DND-41 (cell line): ENCODE measurements around the gene ENTREP1.

ENCODE experiments used
- ATAC-seq: fragments of 200-7000 bp; cut with Tn5 transposase; 3 replicates; pipeline ENCODE4 v1.9.1; 2021; ENCODE audit warnings: low read depth; ENCODE audit not compliant: insufficient read depth
- DNase-seq: peaks from one replicate; pipeline ENCODE4 v3.0.0-alpha.2; 2020
- H2AFZ ChIP-seq: 2 replicates; pipeline ENCODE4 v1.6.0; 2012; ENCODE audit warnings: low read depth, low read length
- H3K27ac ChIP-seq: 2 replicates; pipeline ENCODE4 v1.5.1; 2012; ENCODE audit warnings: low read length, inconsistent platforms
- H3K27me3 ChIP-seq: fragments of 200-600 bp; sonication (generic); 2 replicates; pipeline ENCODE4 v1.6.0; 2012; ENCODE audit warnings: low read length, mild to moderate bottlenecking, inconsistent platforms; ENCODE audit not compliant: insufficient read depth, poor library complexity
- H3K36me3 ChIP-seq: 2 replicates; pipeline ENCODE4 v1.5.1; 2012; ENCODE audit warnings: low read length, inconsistent platforms; ENCODE audit not compliant: insufficient read depth
- H3K4me1 ChIP-seq: 2 replicates; pipeline ENCODE4 v1.5.1; 2012; ENCODE audit warnings: mild to moderate bottlenecking, low read length; ENCODE audit not compliant: insufficient read depth
- H3K4me2 ChIP-seq: 2 replicates; pipeline ENCODE4 v1.6.0; 2012; ENCODE audit warnings: mild to moderate bottlenecking, moderate library complexity, low read length, inconsistent platforms; ENCODE audit not compliant: insufficient read depth
- H3K4me3 ChIP-seq, 2 experiments: fragments of 200-600 bp in 1 of 2; shearing (Covaris generic) in 1 of 2; 2 replicates each; pipeline ENCODE4 v1.5.1; 2012 to 2016; ENCODE audit warnings: inconsistent platforms in 2 of 2, low read length in 2 of 2, mild to moderate bottlenecking in 2 of 2, low read depth in 1 of 2, moderate library complexity in 1 of 2
- H3K79me2 ChIP-seq: 2 replicates; pipeline ENCODE4 v1.6.0; 2012; ENCODE audit warnings: low read length, inconsistent platforms; ENCODE audit not compliant: insufficient read depth
- H3K9ac ChIP-seq: 2 replicates; pipeline ENCODE4 v1.6.0; 2012; ENCODE audit warnings: low read depth, mild to moderate bottlenecking, inconsistent platforms, low read length, moderate library complexity
- H3K9me3 ChIP-seq: 2 replicates; pipeline ENCODE4 v1.5.1; 2012; ENCODE audit warnings: low read length, moderate library complexity, mild to moderate bottlenecking, inconsistent platforms; ENCODE audit not compliant: insufficient read depth, severe bottlenecking
- H4K20me1 ChIP-seq: 2 replicates; pipeline ENCODE4 v1.6.0; 2012; ENCODE audit warnings: low read length; ENCODE audit not compliant: insufficient read depth
- EZH2 ChIP-seq: IDR thresholded peaks from 3 replicates; pipeline ENCODE4 v1.6.1; 2012; ENCODE audit warnings: borderline replicate concordance, low read depth, mild to moderate bottlenecking, moderate library complexity, low read length, inconsistent platforms; ENCODE audit not compliant: severe bottlenecking
- TF ChIP-seq, protein P1 (sequence below): IDR thresholded peaks from 2 replicates; pipeline ENCODE4 v1.5.1; 2012; ENCODE audit warnings: borderline replicate concordance, low read length, moderate library complexity, mild to moderate bottlenecking; ENCODE audit not compliant: poor library complexity, severe bottlenecking; ENCODE audit errors: extremely low read depth

ENTREP1 gene

DNA sequence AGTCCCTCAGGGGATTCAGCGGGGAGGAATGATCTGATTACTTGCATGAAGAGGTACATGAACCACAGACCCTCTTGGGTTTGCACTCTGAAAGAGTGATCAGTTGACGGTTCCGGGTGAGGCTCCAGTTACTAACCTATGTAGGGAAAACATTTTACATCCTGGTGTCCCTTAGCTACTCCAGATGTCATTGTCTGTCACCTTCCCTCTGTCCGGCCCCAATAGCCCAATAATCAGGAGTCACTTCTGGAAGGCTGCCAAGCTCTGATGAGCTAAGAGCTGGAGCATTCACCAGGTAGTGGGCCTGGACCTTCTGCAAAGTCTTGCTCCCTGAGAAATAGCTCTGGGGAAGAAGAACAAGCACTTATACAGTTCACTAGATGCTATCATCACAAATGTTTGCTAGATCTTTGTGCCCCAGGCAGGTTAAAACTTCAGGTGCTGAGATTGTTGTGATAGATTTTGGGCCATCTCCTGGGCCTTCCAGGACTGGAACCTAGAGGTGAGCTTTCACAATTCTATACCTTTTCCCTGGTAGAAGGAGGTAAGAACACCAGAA, 64.5 kb downstream of the ENTREP1 start:
- ATAC-seq (no peak), DNase-seq (no peak)
- no peak overlapping the region for H3K4me2 ChIP-seq
- no peak overlapping the region for H2AFZ ChIP-seq
- no peaks in the 10 kb centered on the region for H3K79me2 ChIP-seq
- no peak overlapping the region for H3K27ac ChIP-seq
- H3K36me3 ChIP-seq = no peaks in the 10 kb centered on the region
- TF ChIP-seq EZH2 = no peak
- TF ChIP-seq, protein P1, sequence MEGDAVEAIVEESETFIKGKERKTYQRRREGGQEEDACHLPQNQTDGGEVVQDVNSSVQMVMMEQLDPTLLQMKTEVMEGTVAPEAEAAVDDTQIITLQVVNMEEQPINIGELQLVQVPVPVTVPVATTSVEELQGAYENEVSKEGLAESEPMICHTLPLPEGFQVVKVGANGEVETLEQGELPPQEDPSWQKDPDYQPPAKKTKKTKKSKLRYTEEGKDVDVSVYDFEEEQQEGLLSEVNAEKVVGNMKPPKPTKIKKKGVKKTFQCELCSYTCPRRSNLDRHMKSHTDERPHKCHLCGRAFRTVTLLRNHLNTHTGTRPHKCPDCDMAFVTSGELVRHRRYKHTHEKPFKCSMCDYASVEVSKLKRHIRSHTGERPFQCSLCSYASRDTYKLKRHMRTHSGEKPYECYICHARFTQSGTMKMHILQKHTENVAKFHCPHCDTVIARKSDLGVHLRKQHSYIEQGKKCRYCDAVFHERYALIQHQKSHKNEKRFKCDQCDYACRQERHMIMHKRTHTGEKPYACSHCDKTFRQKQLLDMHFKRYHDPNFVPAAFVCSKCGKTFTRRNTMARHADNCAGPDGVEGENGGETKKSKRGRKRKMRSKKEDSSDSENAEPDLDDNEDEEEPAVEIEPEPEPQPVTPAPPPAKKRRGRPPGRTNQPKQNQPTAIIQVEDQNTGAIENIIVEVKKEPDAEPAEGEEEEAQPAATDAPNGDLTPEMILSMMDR = no peak
- H3K9ac ChIP-seq = no peak overlapping the region
- H3K27me3 ChIP-seq = no peaks in the 10 kb centered on the region
- H4K20me1 ChIP-seq = no peaks in the 10 kb centered on the region
- no peak overlapping the region for H3K4me3 ChIP-seq
- H3K4me1 ChIP-seq = no peaks in the 10 kb centered on the region
- H3K9me3 ChIP-seq = no peaks in the 10 kb centered on the region

DNA sequence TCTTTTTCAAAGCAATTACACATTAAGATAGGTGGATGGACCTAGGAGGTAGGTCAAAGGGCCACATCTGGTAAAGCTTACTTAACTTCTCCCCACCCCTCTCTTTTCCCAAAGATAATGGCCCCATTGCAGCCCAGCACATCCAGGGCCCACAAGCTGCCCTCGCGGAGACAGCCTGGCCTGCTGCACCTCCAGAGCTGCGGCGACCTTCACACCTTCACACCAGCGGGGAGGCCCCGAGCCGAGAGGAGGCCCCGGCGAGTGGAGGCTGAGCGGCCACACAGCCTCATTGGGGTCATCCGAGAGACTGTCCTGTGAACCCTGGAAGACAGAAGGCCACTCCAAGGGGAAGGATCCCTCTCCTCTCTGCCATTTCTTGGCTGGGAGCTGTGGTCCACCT, 66.5 kb downstream of the ENTREP1 start:
- H3K27me3 ChIP-seq = no peaks in the 10 kb centered on the region
- H4K20me1 ChIP-seq = no peaks in the 10 kb centered on the region
- no peak overlapping the region for H3K9ac ChIP-seq
- H3K79me2 ChIP-seq = no peaks in the 10 kb centered on the region
- DNase-seq (no peak), ATAC-seq (no peak)
- no peak overlapping the region for H3K4me3 ChIP-seq
- no peak overlapping the region for H3K4me2 ChIP-seq
- no peak overlapping the region for H3K27ac ChIP-seq
- H3K9me3 ChIP-seq = no peaks in the 10 kb centered on the region
- TF ChIP-seq, protein P1 = no peak
- no peak for TF ChIP-seq EZH2
- H2AFZ ChIP-seq = no peak overlapping the region
- H3K36me3 ChIP-seq = no peaks in the 10 kb centered on the region
- H3K4me1 ChIP-seq = no peaks in the 10 kb centered on the region

DNA sequence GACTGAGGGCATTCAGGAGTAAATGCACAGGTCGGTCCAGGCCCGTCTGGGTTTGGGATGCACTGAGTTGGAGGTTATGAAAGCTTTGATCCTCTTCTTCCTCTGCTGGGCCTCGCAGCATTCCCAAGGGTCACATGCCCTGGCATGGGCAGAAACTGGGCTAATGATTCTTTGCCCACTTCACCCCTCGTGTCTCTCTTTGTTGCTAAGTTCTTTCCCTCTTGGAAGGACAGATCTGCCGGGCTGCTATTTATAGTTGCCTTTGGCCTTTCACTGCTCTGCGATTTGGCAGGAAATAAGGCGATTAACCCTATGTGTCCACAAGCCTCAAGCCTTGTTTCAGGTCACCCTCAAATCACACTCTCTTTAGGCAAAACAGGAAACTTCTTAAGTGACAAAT, 66.9 kb downstream of the ENTREP1 start:
- no peak overlapping the region for H3K4me3 ChIP-seq
- H3K27me3 ChIP-seq = no peaks in the 10 kb centered on the region
- no peak overlapping the region for H3K9ac ChIP-seq
- H3K27ac ChIP-seq = no peak overlapping the region
- H3K79me2 ChIP-seq = no peaks in the 10 kb centered on the region
- DNase-seq (no peak), ATAC-seq (no peak)
- no peaks in the 10 kb centered on the region for H4K20me1 ChIP-seq
- no peak overlapping the region for H3K4me2 ChIP-seq
- H3K9me3 ChIP-seq = no peaks in the 10 kb centered on the region
- H3K36me3 ChIP-seq = no peaks in the 10 kb centered on the region
- TF ChIP-seq EZH2 = no peak
- TF ChIP-seq, protein P1 = no peak
- H3K4me1 ChIP-seq = no peaks in the 10 kb centered on the region
- no peak overlapping the region for H2AFZ ChIP-seq

DNA sequence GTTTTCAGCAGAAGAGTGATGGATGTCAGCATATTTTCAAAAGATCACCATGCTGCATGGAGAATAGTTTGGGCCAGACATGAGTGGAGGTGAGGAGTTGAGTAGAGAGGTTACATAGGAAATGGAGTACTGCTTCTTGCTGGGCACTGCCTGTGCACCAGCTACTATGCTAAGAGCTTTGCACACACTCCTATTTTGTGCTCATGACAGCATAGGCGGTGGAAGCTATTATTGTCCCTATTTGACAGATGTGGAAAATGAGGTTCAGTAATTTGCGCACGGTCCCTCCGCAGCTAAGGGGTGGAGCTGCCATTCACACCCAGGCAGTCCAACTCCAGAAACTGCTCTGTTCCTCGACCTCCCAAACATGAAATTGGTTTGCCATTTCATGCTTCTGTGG, 67.8 kb downstream of the ENTREP1 start:
- Histone ChIP-seq H3K27me3 (no peaks in the 10 kb centered on the region), H3K27ac (no peak overlapping the region), H3K4me2 (no peak overlapping the region), H3K4me1 (no peaks in the 10 kb centered on the region), H2AFZ (no peak overlapping the region), H3K9ac (no peak overlapping the region), H3K36me3 (no peaks in the 10 kb centered on the region), H3K79me2 (no peaks in the 10 kb centered on the region), H4K20me1 (no peaks in the 10 kb centered on the region), H3K9me3 (no peaks in the 10 kb centered on the region), H3K4me3 (no peak overlapping the region)
- no peak for ATAC-seq
- no peak for DNase-seq
- TF ChIP-seq, protein P1 = no peak
- no peak for TF ChIP-seq EZH2
